HEK293 (cell line): ENCODE data around the gene GNG12.

ENCODE experiments used
- CTCF ChIP-seq: fragments of 450-650 bp; formaldehyde crosslinking; IDR thresholded peaks from 2 replicates; pipeline ENCODE4 v1.5.1; 2016; ENCODE audit warnings: missing biosample characterization, missing genetic modification characterization
- KLF9 ChIP-seq: fragments of 450-650 bp; formaldehyde crosslinking; IDR thresholded peaks from 2 replicates; pipeline ENCODE4 v1.5.1; 2016; ENCODE audit warnings: missing biosample characterization, missing genetic modification characterization, low read depth
- MZF1 ChIP-seq: fragments of 450-650 bp; formaldehyde crosslinking; IDR thresholded peaks from 2 replicates; pipeline ENCODE4 v1.5.1; 2017; ENCODE audit warnings: missing biosample characterization, missing genetic modification characterization, borderline replicate concordance
- SALL2 ChIP-seq: fragments of 450-650 bp; formaldehyde crosslinking; IDR thresholded peaks from 2 replicates; pipeline ENCODE4 v1.5.0; 2017; ENCODE audit warnings: missing biosample characterization, mild to moderate bottlenecking, missing genetic modification characterization, borderline replicate concordance
- TRIM28 ChIP-seq: IDR thresholded peaks from 2 replicates; pipeline ENCODE4 v1.6.1; 2011; ENCODE audit warnings: low read length, control low read depth, borderline replicate concordance
- YY1 ChIP-seq: fragments of 450-650 bp; formaldehyde crosslinking; IDR thresholded peaks from 2 replicates; pipeline ENCODE4 v1.5.1; 2018; ENCODE audit warnings: missing biosample characterization, missing genetic modification characterization
- ZNF114 ChIP-seq: fragments of 450-650 bp; formaldehyde crosslinking; IDR thresholded peaks from 2 replicates; pipeline ENCODE4 v1.5.0; 2017; ENCODE audit warnings: missing biosample characterization, missing genetic modification characterization
- ZNF221 ChIP-seq: fragments of 450-650 bp; formaldehyde crosslinking; IDR thresholded peaks from 2 replicates; pipeline ENCODE4 v1.5.1; 2017; ENCODE audit warnings: missing biosample characterization, missing genetic modification characterization, borderline replicate concordance
- TF ChIP-seq, protein P1 (sequence below): fragments of 450-650 bp; formaldehyde crosslinking; IDR thresholded peaks from 2 replicates; pipeline ENCODE4 v1.5.1; 2016; ENCODE audit warnings: missing biosample characterization, missing genetic modification characterization

GRCh38 chr1:67711855-67712212 lies 121.4 kb downstream of the GNG12 start:
- TF ChIP-seq MZF1 (no peak), SALL2 (tag by site-specific recombination) (no peak), CTCF (tag by site-specific recombination) (no peak), ZNF221 (tag by site-specific recombination) (no peak), YY1 (tag by site-specific recombination) (no peak), ZNF114 (tag by site-specific recombination) (no peak), KLF9 (tag by site-specific recombination) (no peak), TRIM28 (no peak)
- TF ChIP-seq, protein P1, sequence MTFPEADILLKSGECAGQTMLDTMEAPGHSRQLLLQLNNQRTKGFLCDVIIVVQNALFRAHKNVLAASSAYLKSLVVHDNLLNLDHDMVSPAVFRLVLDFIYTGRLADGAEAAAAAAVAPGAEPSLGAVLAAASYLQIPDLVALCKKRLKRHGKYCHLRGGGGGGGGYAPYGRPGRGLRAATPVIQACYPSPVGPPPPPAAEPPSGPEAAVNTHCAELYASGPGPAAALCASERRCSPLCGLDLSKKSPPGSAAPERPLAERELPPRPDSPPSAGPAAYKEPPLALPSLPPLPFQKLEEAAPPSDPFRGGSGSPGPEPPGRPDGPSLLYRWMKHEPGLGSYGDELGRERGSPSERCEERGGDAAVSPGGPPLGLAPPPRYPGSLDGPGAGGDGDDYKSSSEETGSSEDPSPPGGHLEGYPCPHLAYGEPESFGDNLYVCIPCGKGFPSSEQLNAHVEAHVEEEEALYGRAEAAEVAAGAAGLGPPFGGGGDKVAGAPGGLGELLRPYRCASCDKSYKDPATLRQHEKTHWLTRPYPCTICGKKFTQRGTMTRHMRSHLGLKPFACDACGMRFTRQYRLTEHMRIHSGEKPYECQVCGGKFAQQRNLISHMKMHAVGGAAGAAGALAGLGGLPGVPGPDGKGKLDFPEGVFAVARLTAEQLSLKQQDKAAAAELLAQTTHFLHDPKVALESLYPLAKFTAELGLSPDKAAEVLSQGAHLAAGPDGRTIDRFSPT (tag by site-specific recombination) = no peak
